HepG2 (cell line): ENCODE results near the gene ICE2. TPM values are rescaled to one million over a fixed set of nuclear protein-coding genes. Genes with fewer than 3 reads are reported as not detected.

Experiments used
- ARID5B ChIP-seq: IDR thresholded peaks from 2 replicates; pipeline ENCODE4 v1.4.0; 2020; ENCODE audit warnings: mild to moderate bottlenecking, missing genetic modification reagents
- ARNT ChIP-seq: fragments of 450-650 bp; IDR thresholded peaks from 2 replicates; pipeline ENCODE4 v1.6.1; 2017
- RARA ChIP-seq: IDR thresholded peaks from 2 replicates; pipeline ENCODE4 v1.6.1; 2016; ENCODE audit warnings: missing genetic modification reagents, missing compliant biosample characterization
- SP140L ChIP-seq: sonication (generic); formaldehyde crosslinking; IDR thresholded peaks from 2 replicates; pipeline ENCODE4 v1.4.0; 2020; ENCODE audit warnings: missing genetic modification reagents, borderline replicate concordance
- ZNF282 ChIP-seq: fragments of 450-650 bp; IDR thresholded peaks from 2 replicates; pipeline ENCODE4 v1.6.1; 2018; ENCODE audit not compliant: partially characterized antibody
- ZNF83 ChIP-seq: sonication (generic); formaldehyde crosslinking; IDR thresholded peaks from 2 replicates; pipeline ENCODE4 v1.4.0; 2020; ENCODE audit warnings: missing genetic modification reagents, mild to moderate bottlenecking, borderline replicate concordance
- polyA plus RNA-seq, 8 experiments: library from polyadenylated mRNA; depleted of rRNA in 3 of 8; stranded (reverse) in 7 of 8; unstranded in 1 of 8; fragments of >200 nt; fragmentation: Illumina TruSeq in 4 of 8; extraction: Trizol in 4 of 8; gene quantifications; 2 replicates each; pipeline versions ENCODE4 v1.2.1 to v1.2.3, GENCODE V29; 2011 to 2016; ENCODE audit warnings: low read depth in 4 of 8, missing spikeins in 1 of 8, mixed read lengths in 1 of 8; ENCODE audit not compliant: insufficient read depth in 1 of 8
- total RNA-seq, 5 experiments: library from RNA; depleted of rRNA; stranded (reverse); fragments of >200 nt; fragmentation: Illumina TruSeq; extraction: Trizol; gene quantifications; 2 replicates each; pipeline ENCODE4 v1.2.3, GENCODE V29; 2016; ENCODE audit warnings: low read depth in 1 of 5
- TF ChIP-seq, protein P1 (sequence below): sonication (generic); formaldehyde crosslinking; IDR thresholded peaks from 2 replicates; pipeline ENCODE4 v1.5.1; 2020; ENCODE audit warnings: mild to moderate bottlenecking, missing genetic modification reagents, borderline replicate concordance
- TF ChIP-seq, protein P2 (sequence below), 2 experiments: fragments of 450-650 bp in 1 of 2; sonication (generic) in 1 of 2; formaldehyde crosslinking in 1 of 2; IDR thresholded peaks; 2 replicates each; pipeline versions ENCODE4 v1.6.1 to v1.8.0; 2016 to 2022; ENCODE audit warnings: antibody characterized with exemption in 1 of 2, mild to moderate bottlenecking in 1 of 2, missing genetic modification reagents in 1 of 2

ICE2 gene
- total and polyA plus RNA-seq, 2 of the 13 experiments (the other 11 are each of a cell fraction or from before 2014, with no cell fraction given), result 24.8 to 26.4 TPM

GRCh38 chr15:60392986-60393790 lies 85.8 kb downstream of the ICE2 start (continued):
- TF ChIP-seq ARID5B (CRISPR knock-in tag) (peak; percentile 94), ZNF83 (no peak), ZNF282 (no peak), SP140L (CRISPR knock-in tag) (no peak; the same call in 1 of the 2 replicates), ARNT (no peak), RARA (CRISPR knock-in tag) (peak; percentile 92)
- TF ChIP-seq, protein P1, sequence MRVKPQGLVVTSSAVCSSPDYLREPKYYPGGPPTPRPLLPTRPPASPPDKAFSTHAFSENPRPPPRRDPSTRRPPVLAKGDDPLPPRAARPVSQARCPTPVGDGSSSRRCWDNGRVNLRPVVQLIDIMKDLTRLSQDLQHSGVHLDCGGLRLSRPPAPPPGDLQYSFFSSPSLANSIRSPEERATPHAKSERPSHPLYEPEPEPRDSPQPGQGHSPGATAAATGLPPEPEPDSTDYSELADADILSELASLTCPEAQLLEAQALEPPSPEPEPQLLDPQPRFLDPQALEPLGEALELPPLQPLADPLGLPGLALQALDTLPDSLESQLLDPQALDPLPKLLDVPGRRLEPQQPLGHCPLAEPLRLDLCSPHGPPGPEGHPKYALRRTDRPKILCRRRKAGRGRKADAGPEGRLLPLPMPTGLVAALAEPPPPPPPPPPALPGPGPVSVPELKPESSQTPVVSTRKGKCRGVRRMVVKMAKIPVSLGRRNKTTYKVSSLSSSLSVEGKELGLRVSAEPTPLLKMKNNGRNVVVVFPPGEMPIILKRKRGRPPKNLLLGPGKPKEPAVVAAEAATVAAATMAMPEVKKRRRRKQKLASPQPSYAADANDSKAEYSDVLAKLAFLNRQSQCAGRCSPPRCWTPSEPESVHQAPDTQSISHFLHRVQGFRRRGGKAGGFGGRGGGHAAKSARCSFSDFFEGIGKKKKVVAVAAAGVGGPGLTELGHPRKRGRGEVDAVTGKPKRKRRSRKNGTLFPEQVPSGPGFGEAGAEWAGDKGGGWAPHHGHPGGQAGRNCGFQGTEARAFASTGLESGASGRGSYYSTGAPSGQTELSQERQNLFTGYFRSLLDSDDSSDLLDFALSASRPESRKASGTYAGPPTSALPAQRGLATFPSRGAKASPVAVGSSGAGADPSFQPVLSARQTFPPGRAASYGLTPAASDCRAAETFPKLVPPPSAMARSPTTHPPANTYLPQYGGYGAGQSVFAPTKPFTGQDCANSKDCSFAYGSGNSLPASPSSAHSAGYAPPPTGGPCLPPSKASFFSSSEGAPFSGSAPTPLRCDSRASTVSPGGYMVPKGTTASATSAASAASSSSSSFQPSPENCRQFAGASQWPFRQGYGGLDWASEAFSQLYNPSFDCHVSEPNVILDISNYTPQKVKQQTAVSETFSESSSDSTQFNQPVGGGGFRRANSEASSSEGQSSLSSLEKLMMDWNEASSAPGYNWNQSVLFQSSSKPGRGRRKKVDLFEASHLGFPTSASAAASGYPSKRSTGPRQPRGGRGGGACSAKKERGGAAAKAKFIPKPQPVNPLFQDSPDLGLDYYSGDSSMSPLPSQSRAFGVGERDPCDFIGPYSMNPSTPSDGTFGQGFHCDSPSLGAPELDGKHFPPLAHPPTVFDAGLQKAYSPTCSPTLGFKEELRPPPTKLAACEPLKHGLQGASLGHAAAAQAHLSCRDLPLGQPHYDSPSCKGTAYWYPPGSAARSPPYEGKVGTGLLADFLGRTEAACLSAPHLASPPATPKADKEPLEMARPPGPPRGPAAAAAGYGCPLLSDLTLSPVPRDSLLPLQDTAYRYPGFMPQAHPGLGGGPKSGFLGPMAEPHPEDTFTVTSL, result peak; percentile 72; the same call in 1 of the 2 replicates
- TF ChIP-seq, protein P2, sequence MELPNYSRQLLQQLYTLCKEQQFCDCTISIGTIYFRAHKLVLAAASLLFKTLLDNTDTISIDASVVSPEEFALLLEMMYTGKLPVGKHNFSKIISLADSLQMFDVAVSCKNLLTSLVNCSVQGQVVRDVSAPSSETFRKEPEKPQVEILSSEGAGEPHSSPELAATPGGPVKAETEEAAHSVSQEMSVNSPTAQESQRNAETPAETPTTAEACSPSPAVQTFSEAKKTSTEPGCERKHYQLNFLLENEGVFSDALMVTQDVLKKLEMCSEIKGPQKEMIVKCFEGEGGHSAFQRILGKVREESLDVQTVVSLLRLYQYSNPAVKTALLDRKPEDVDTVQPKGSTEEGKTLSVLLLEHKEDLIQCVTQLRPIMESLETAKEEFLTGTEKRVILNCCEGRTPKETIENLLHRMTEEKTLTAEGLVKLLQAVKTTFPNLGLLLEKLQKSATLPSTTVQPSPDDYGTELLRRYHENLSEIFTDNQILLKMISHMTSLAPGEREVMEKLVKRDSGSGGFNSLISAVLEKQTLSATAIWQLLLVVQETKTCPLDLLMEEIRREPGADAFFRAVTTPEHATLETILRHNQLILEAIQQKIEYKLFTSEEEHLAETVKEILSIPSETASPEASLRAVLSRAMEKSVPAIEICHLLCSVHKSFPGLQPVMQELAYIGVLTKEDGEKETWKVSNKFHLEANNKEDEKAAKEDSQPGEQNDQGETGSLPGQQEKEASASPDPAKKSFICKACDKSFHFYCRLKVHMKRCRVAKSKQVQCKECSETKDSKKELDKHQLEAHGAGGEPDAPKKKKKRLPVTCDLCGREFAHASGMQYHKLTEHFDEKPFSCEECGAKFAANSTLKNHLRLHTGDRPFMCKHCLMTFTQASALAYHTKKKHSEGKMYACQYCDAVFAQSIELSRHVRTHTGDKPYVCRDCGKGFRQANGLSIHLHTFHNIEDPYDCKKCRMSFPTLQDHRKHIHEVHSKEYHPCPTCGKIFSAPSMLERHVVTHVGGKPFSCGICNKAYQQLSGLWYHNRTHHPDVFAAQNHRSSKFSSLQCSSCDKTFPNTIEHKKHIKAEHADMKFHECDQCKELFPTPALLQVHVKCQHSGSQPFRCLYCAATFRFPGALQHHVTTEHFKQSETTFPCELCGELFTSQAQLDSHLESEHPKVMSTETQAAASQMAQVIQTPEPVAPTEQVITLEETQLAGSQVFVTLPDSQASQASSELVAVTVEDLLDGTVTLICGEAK (IDR thresholded peaks at IDR 0.05), result no peak
- TF ChIP-seq, protein P2 (CRISPR knock-in tag; IDR thresholded peaks at IDR 0.05), result no peak
